Panc1 (cell line): ENCODE data around the gene SMIM33. TPM values are rescaled to one million over a fixed set of nuclear protein-coding genes. Genes with fewer than 3 reads are reported as not detected.

ENCODE experiments used
- ATAC-seq: fragments of 200-7000 bp; cut with Tn5 transposase; 2 replicates; pipeline ENCODE4 v1.9.1; 2020; ENCODE audit warnings: mild to moderate bottlenecking, moderate library complexity
- BruUV-seq: library from RNA; stranded (reverse); fragments of 400-500 nt; replicated peaks from 2 replicates; lab custom pipeline; 2021; lab: Mats Ljungman, UMichigan
- CTCF ChIA-PET: fragments of 300-600 bp; sonication (Branson Sonifier 250); formaldehyde crosslinking; loops from one replicate; lab custom pipeline; 2022; ENCODE audit warnings: antibody characterized with exemption; lab: Charles Lee
- POLR2A ChIA-PET: fragments of 300-600 bp; sonication (Branson Sonifier 250); formaldehyde crosslinking; loops from one replicate; lab custom pipeline; 2022; ENCODE audit warnings: antibody characterized with exemption; lab: Charles Lee
- DNase-seq: peaks from one replicate; pipeline ENCODE4 v3.0.0-alpha.2; 2010; ENCODE audit warnings: low read depth, low spot score
- H3K27ac ChIP-seq: 2 replicates; pipeline ENCODE4 v1.5.1; 2011; ENCODE audit warnings: mild to moderate bottlenecking, low read length, inconsistent platforms
- H3K27me3 ChIP-seq: fragments of 200-500 bp; sonication (Bioruptor generic); 2 replicates; pipeline ENCODE4 v1.6.0; 2014; ENCODE audit warnings: low read length, inconsistent platforms; ENCODE audit not compliant: control insufficient read depth, insufficient read depth
- H3K36me3 ChIP-seq: fragments of 200-500 bp; sonication (Bioruptor generic); 2 replicates; pipeline ENCODE4 v1.5.1; 2014; ENCODE audit warnings: inconsistent platforms, mild to moderate bottlenecking, low read length, moderate library complexity; ENCODE audit not compliant: control insufficient read depth, insufficient read depth
- H3K4me1 ChIP-seq: 2 replicates; pipeline ENCODE4 v1.5.1; 2011; ENCODE audit warnings: inconsistent platforms, mild to moderate bottlenecking, low read length, moderate library complexity; ENCODE audit not compliant: control insufficient read depth, insufficient read depth
- H3K4me3 ChIP-seq, 2 experiments: 2 replicates each; pipeline ENCODE4 v1.5.1; 2011 to 2012; ENCODE audit warnings: low read depth in 2 of 2, low read length in 2 of 2, mild to moderate bottlenecking in 2 of 2, inconsistent platforms in 1 of 2, moderate library complexity in 1 of 2
- H3K9me3 ChIP-seq: fragments of 200-500 bp; sonication (Bioruptor generic); 2 replicates; pipeline ENCODE4 v1.5.1; 2014; ENCODE audit warnings: low read depth, mild to moderate bottlenecking, inconsistent platforms, low read length, moderate library complexity; ENCODE audit not compliant: control insufficient read depth, insufficient read depth
- CTCF ChIP-seq: fragments of 450-650 bp; IDR thresholded peaks from 2 replicates; pipeline ENCODE4 v1.5.1; 2017; ENCODE audit warnings: mild to moderate bottlenecking
- POLR2AphosphoS5 ChIP-seq: IDR thresholded peaks from 2 replicates; pipeline ENCODE4 v1.6.1; 2012; ENCODE audit warnings: mild to moderate bottlenecking, low read depth, low read length, moderate library complexity
- REST ChIP-seq, 2 experiments: IDR thresholded peaks; 2 replicates each; pipeline ENCODE4 v1.6.1; 2011 to 2012; ENCODE audit warnings: low read depth in 2 of 2, control low read depth in 1 of 2, low read length in 1 of 2, mild to moderate bottlenecking in 1 of 2, moderate library complexity in 1 of 2; ENCODE audit not compliant: insufficient read depth in 1 of 2
- SIN3A ChIP-seq: IDR thresholded peaks from 2 replicates; pipeline ENCODE4 v1.6.1; 2012; ENCODE audit warnings: low read depth, mild to moderate bottlenecking, low read length, moderate library complexity, borderline replicate concordance; ENCODE audit not compliant: insufficient read depth
- TCF7L2 ChIP-seq: IDR thresholded peaks from 2 replicates; pipeline ENCODE4 v1.6.1; 2011; ENCODE audit warnings: mild to moderate bottlenecking, low read depth, low read length, inconsistent platforms
- in situ Hi-C: cut with HindIII; loops from 2 replicates; pipeline ENCODE4 v1.10.0; 2016; ENCODE audit warnings: low sequenced_read_pairs, low pct_unique_long_range_greater_than_20kb
- intact Hi-C: fragments of 100-400 bp; cut with micrococcal nuclease; formaldehyde crosslinking; loops from one replicate; pipeline ENCODE4 v1.10.0; 2022; ENCODE audit not compliant: unreplicated experiment
- total RNA-seq: library from RNA; stranded (reverse); gene quantifications from one replicate; pipeline ENCODE4 v1.2.1, GENCODE V29; 2021; ENCODE audit not compliant: unreplicated experiment

The SMIM33 gene
- total RNA-seq, 1 experiment from 2014 or later, result not detected

GRCh38 chr5:139430015-139430414 lies 40.8 kb upstream of the SMIM33 start:
- no peak for DNase-seq
- Histone ChIP-seq H3K27ac (no peak overlapping the region), H3K4me3 (no peak overlapping the region), H3K4me1 (no peaks in the 10 kb centered on the region), H3K36me3 (no peaks in the 10 kb centered on the region), H3K9me3 (no peaks in the 10 kb centered on the region), H3K27me3 (no peaks in the 10 kb centered on the region)
- no TSS peak for BruUV-seq
- in situ Hi-C loops, result no loop called here
- CTCF ChIA-PET, result no interaction called here
- intact Hi-C loops, result no loop called here
- ATAC-seq, result no peak
- TF ChIP-seq SIN3A, result no peak
- no peak for TF ChIP-seq POLR2AphosphoS5
- no peak for TF ChIP-seq CTCF
- TF ChIP-seq REST (IDR thresholded peaks at IDR 0.05; ENCODE audit: insufficient read depth in 1 of 2, low read depth in 2 of 2, low read length in 1 of 2), result no peak
- no peak for TF ChIP-seq TCF7L2
- POLR2A ChIA-PET, result no interaction called here

GRCh38 chr5:139431706-139432105 lies 39.1 kb upstream of the SMIM33 start:
- Histone ChIP-seq H3K36me3 (no peaks in the 10 kb centered on the region), H3K27me3 (no peaks in the 10 kb centered on the region), H3K4me3 (no peak overlapping the region), H3K9me3 (no peaks in the 10 kb centered on the region), H3K4me1 (no peaks in the 10 kb centered on the region), H3K27ac (no peak overlapping the region)
- ATAC-seq (no peak), DNase-seq (no peak)
- TF ChIP-seq POLR2AphosphoS5 (no peak), CTCF (no peak)
- ChIA-PET POLR2A (no interaction called here), CTCF (no interaction called here)
- in situ Hi-C loops, result no loop called here
- intact Hi-C loops, result no loop called here
- no TSS peak for BruUV-seq
